ENCODE data around the gene CLCA2. TPM values are rescaled to one million over a fixed set of nuclear protein-coding genes. Genes with fewer than 3 reads are reported as not detected.

CLCA2 gene
- total RNA-seq, 1 donor from 2014 or later = not detected

- no peak for TF ChIP-seq CTCF (conservative IDR thresholded peaks at IDR 0.05)
- H3K27ac Mint-ChIP-seq (ENCODE audit: unreplicated experiment) = no peak overlapping the region
- H3K36me3 Mint-ChIP-seq (ENCODE audit: low read depth) = no peaks in the 10 kb centered on the region
- no peak for DNase-seq (ENCODE audit: low read depth, low spot score)
- H3K4me3 Mint-ChIP-seq = no peak overlapping the region
- peaks cover 20% of the 10 kb centered on the region for H3K27me3 Mint-ChIP-seq (ENCODE audit: low read depth)
- H3K9me3 Mint-ChIP-seq = no peaks in the 10 kb centered on the region
- no peaks in the 10 kb centered on the region for H3K4me1 Mint-ChIP-seq
Measured at GRCh38 chr1:86472152-86472551, 48.2 kb downstream of the CLCA2 start.

- H3K4me1 Mint-ChIP-seq = no peaks in the 10 kb centered on the region
- peaks cover 20% of the 10 kb centered on the region for H3K27me3 Mint-ChIP-seq (ENCODE audit: low read depth)
- no peak for TF ChIP-seq CTCF (conservative IDR thresholded peaks at IDR 0.05)
- H3K36me3 Mint-ChIP-seq (ENCODE audit: low read depth) = no peaks in the 10 kb centered on the region
- no peak overlapping the region for H3K27ac Mint-ChIP-seq (ENCODE audit: unreplicated experiment)
- DNase-seq (ENCODE audit: low read depth, low spot score) = no peak
- H3K9me3 Mint-ChIP-seq = no peaks in the 10 kb centered on the region
- no peak overlapping the region for H3K4me3 Mint-ChIP-seq
Measured at GRCh38 chr1:86472767-86473166, 48.8 kb downstream of the CLCA2 start.

GRCh38 chr1:86477256-86477655 is 53.3 kb downstream of the CLCA2 start:
- no peak overlapping the region for H3K4me3 Mint-ChIP-seq
- no peak overlapping the region for H3K27ac Mint-ChIP-seq (ENCODE audit: unreplicated experiment)
- H3K36me3 Mint-ChIP-seq (ENCODE audit: low read depth) = no peaks in the 10 kb centered on the region
- no peaks in the 10 kb centered on the region for H3K4me1 Mint-ChIP-seq
- no peaks in the 10 kb centered on the region for H3K9me3 Mint-ChIP-seq
- no peak for DNase-seq (ENCODE audit: low read depth, low spot score)
- H3K27me3 Mint-ChIP-seq (ENCODE audit: low read depth) = no peaks in the 10 kb centered on the region
- no peak for TF ChIP-seq CTCF (conservative IDR thresholded peaks at IDR 0.05)

- Mint-ChIP-seq H3K36me3 (ENCODE audit: low read depth) (no peaks in the 10 kb centered on the region), H3K4me1 (no peaks in the 10 kb centered on the region), H3K27me3 (ENCODE audit: low read depth) (no peaks in the 10 kb centered on the region), H3K4me3 (no peak overlapping the region), H3K27ac (ENCODE audit: unreplicated experiment) (no peak overlapping the region), H3K9me3 (no peaks in the 10 kb centered on the region)
- no peak for DNase-seq (ENCODE audit: low read depth, low spot score)
- no peak for TF ChIP-seq CTCF (conservative IDR thresholded peaks at IDR 0.05)
Measured at GRCh38 chr1:86477682-86478081, 53.7 kb downstream of the CLCA2 start.

GRCh38 chr1:86478416-86479156 is 54.6 kb downstream of the CLCA2 start:
- H3K4me1 Mint-ChIP-seq = no peaks in the 10 kb centered on the region
- no peaks in the 10 kb centered on the region for H3K27me3 Mint-ChIP-seq (ENCODE audit: low read depth)
- H3K4me3 Mint-ChIP-seq = no peak overlapping the region
- no peaks in the 10 kb centered on the region for H3K9me3 Mint-ChIP-seq
- no peak for TF ChIP-seq CTCF (conservative IDR thresholded peaks at IDR 0.05)
- H3K27ac Mint-ChIP-seq (ENCODE audit: unreplicated experiment) = no peak overlapping the region
- H3K36me3 Mint-ChIP-seq (ENCODE audit: low read depth) = no peaks in the 10 kb centered on the region
- DNase-seq (ENCODE audit: low read depth, low spot score) = no peak
